IPS DF 4.7 (cell line): ENCODE measurements around the gene MAPRE2.
"Not testable (repeated sequence)": the region's sequence is repeated elsewhere in the genome, so short reads cannot be mapped to it uniquely, and the experiment has no call there.

ENCODE experiments used
- DNase-seq: peaks from one replicate; pipeline ENCODE4 v3.0.0-alpha.2; 2013; ENCODE audit warnings: low spot score; ENCODE audit errors: extremely low read depth

The MAPRE2 gene

DNA sequence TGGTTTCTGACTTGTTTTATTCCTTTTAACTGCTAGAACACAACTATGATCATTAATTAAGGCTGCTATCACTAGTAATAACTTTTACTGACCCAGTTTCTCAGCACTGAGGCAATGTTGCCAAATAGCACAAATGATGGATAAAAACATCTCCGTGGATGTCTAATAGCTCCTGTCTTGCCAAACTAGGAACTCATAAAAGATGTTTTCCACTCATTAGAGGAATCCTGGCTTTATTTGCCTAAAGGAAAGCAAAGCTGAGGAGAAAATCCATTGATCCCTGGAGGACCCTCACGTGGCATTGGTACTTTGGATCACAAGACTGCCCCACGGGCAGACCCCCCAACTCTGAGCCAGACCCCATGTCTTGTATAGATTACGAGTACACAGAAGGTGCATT is 103.5 kb downstream of the MAPRE2 start:
- no peak for DNase-seq

DNA sequence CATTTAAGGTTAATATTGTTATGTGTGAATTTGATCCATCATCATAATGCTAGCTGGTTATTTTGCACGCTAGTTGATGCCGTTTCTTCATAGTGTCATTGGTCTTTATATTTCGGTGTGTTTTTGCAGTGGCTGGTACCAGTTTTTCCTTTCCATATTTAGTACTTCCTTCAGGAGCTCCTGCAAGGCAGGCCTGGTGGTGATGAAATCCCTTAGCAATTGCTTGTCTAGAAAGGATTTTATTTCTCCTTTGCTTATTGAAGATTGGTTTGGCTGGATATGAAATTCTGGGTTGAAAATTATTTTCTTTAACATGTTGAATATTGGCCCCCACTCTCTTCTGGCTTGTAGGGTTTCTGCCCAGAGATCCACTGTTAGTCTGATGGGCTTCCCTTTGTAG is 109.0 kb downstream of the MAPRE2 start:
- DNase-seq, result not testable (repeated sequence)

DNA sequence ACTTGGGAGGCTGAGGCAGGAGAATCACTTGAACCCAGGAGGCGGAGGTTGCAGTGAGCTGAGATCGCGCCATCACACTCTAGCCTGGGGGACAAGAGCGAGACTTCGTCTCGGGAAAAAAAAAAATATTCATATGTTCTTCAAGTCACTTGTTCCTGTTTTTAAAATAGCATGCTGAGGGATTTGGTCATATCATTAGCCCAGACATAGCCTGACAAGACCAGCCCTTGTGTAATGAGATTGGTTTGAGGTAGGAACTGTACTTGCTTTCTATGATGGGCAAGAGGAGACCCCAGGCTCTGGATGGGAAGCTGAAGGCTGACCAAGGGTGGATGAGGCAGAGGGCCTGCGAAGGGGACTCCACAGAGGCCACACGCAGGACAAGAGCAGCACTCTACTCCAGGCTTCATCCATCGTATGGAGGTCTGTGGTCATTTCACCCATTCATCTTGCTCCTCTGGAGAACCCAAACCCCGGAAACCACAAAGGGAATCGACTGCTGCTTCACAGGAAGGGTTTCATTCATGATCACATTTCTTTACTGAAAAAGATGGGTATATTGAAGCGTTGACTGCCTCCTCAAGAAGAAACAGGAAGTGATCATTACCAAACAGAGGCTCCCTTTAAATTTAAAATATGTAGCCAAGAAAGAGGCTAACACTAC is 112.5 kb downstream of the MAPRE2 start:
- DNase-seq, result no peak

DNA sequence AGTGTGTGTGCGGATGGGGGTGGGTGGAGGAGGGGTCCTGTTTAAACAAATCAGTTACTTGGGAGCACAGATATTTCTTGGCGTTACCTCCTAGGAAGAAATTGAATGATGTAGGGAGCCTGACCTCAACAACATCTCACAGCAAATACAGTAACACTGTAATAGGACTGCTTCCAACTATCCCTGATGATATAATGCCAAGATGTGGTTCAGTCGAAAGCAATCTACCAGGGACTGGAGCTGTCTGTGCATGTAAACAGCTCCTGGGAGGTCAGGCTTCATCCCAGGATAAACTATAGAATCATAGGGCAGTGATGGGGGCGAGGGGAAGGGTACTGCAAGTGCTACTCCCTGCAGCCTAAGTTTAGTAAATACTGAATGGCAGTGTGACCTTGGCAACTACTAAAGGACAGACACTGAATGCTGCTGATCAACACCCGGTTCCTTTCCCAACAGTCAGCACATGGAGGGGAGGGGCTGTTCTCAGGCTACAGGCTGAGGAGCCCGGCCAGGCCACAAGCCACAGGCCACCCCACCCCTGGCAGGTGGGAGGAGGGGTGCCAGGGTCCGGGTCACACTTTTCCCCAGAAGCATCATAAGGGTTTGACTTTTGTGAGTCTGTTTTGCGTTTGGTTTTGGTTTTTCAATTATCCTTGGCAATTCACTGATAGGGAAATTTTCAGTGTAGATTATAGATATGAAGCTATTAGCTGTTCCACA is 114.3 kb downstream of the MAPRE2 start:
- DNase-seq, result no peak

DNA sequence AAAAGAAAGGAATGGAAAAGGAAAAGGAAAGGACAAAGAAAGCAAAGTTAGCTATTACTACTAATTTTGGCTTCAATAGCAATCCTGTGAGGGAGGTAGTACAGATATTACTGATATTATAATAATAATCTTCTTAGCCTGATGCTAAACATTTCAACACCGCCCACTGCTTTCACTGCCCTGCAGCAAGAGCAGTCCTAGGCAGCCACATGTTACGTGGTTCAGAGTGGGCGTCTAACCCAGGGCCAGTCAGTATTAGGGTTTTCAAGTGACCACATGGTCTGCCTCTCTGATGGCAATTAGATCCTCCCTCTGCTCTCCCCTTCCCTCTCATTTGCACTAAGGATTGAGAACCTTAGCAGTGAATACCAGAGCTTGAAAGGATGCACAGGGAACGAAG is 116.0 kb downstream of the MAPRE2 start:
- DNase-seq, result no peak

DNA sequence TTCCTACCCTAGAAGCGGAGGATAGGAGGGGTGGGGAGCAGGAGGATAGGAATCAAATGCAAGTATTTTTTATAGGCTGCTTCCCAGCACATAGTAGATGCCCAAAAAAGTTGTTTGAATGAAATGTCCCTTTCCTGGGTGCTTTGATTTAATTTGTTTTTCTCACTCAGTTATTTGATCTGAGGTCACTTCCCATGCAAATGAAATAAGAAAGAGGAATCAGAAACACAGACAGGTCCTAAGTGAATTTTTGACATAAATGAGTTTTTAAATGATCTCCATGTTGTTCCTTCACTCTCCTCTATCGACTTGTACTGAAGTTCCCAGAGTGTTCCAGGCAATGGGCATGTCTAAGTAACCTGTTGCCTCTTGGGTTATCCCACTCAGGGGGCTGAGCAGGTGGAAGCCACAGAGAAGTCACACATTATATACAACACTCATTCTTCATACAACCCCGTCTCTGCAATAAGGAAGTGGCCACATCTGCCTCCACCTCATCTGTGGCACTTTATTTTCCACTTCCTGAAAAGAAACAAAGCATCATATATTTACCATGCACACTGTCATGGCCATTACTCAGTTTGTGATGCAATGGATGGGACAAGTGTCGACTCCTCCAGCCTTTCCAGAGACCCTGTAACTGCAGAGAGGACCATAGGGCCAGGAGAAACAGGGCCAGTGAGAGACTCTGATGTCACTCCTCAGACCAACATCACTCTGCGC is 117.7 kb downstream of the MAPRE2 start:
- no peak for DNase-seq

DNA sequence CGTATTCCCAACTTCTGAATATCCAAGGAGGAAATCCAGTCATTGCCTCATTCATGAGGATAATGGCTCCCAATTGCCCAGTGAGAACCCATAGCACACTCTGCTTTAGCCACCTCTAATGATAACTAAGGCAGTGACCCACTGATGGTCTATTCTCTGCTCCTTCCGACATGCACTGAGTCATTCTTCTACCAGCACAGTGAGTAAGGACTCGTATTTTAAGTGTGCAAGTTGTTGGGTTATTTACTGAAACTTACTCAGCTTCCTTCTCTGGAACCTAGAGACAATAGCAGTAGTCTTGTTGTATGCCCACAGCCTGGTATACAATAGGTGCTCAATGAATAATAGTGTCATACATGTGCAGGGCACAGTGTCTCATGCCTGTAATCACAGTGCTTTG is 118.6 kb downstream of the MAPRE2 start:
- DNase-seq, result no peak

DNA sequence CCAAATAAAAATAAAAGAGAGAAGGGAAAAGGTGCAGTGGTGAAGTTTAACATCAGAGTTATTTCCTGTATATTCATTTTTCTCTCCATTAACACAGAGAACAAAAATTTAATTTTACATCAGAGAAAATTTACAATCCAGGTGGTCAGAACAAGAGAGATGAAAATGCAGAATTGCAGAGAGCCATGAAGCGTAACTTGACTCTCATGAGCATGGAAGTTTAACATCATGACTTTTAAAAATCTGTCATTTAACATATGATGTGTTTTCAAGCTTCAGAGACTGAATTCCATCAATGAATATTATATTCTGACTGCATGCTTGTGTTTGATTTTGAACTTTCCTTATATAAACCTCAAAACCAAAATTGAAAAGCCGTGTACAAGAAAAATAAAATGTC is 120.3 kb downstream of the MAPRE2 start:
- DNase-seq, result no peak

DNA sequence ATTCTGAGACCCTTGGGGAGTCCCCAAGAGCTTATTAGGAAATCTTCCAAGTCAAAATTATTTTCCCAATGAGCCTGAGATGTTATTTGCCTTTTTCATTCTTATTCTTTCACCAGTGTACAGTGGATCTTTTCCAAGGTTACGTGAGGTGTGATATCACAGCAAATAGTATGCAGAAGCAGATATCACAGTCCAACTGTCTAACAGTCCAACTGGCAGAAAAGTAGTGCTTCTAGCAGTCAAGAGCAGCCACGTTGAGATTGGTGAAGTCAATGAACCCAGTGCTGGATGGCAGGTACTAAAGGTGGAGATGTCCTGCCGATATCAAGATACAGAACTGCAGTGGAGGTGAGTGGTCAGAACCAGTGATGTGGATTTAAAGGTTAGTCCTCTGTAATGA is 120.7 kb downstream of the MAPRE2 start:
- no peak for DNase-seq

DNA sequence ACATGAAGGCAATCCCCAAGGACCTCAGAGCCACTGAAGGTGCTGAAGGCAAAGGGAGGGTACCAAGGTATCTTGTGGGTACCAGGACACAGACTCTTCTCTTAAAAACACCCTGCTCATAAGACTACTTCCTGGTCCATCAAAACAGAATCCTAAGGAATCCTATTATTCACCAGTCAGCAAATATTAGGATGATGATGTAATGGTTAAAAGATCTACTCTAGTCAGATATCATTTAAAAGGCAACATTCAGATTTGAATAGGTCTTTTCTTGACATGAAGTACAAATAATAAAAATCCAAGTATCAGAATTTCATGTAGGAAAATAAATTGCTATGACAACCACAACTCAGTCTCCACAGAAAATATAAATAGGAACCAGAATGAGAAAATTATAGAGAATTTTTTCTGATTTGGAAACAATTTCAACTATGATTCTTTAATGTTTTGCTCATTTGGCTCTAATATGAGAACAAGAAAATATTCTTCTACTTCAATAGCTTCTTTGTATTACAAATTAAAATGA is 121.9 kb downstream of the MAPRE2 start:
- no peak for DNase-seq

DNA sequence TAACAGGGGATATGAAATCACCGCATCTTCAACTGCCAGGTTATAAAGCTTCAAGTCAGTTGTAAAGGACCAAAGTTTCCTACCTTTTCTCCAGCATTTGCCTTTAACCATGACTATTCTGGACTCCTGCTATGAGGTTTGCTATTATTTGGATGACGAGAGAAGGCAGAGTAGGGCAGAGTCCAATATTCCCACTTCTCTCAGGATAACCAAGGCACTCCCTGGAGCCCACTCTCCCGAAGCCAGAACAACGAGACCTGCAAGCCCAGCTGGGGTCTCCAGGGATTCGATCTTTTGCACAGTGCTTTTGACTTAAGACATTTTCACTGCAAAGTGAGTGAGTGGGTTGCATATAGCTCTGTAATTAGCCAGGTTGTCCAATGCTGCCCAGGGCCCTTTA is 122.5 kb downstream of the MAPRE2 start:
- no peak for DNase-seq

DNA sequence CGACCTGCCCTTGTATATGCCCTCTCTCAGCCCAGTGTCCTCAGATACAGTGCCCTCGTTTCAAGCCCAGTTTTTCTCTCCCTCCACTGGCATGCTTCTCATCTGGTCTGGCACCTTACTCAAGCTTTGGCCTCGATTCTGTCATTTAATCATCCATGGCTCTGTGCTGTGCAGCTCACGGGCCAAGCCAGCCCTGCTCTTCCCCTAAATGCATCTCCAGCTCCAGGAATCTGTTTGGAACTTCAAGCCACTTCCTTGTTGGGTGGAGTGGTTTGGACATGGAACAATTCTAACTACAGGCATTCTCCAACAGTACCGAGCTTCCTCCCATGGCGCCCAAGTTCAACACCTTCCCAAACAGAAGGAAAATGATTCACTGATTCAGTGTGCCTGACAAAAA is 122.9 kb downstream of the MAPRE2 start:
- DNase-seq, result no peak

DNA sequence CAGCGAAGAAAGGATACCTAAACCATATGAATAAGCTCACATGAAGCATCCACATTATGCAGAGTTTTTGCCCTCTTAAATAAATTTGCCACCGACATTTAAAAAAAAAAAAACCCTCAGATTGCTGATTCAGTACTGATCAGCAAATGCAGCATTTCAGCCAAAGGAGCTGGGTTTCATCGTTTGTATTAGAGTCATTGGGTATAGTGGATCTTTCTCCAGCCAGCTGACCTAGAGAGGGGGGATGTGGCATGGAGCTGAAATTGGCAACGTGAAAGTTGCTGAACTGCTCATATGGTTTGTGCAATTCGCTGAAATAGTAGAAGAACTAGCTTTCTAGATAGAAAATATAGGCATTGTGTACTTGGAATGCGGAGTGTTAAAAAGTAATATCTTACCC is 126.1 kb downstream of the MAPRE2 start:
- DNase-seq, result no peak

DNA sequence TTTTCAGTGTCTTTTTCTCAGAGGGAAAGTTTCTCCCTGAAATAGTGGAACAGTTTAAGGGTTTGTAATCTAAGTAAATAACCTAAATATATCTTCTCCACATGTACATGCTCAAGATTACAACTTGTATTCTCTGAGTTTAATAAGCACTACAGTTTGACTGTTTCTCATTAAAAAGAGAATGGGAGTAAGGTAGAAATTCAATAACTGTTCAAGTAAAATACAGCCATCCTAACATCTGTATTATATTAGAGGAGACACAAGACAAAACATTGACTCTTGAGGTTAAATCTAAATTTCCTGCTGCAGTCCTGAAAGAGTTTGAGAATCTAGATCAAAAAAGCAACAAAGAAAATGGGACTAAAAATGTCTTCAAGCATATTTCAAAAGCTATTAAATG is 126.6 kb downstream of the MAPRE2 start:
- no peak for DNase-seq

DNA sequence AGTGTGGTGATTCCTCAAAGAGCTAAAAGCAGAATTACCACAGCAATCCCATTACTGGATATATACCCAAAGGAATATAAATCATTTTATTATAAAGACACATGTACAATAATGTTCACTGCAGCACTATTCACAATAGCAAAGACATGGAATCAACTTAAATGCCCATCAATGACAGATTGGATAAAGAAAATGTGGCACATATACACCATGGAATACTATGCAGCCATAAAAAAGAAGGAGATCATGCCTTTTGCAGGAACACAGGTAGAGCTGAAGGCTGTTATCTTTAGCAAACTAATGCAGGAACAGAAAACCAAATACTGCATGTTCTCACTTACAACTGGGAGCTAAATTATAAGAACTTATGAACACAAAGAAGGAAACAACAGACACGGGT is 129.1 kb downstream of the MAPRE2 start:
- DNase-seq, result not testable (repeated sequence)

DNA sequence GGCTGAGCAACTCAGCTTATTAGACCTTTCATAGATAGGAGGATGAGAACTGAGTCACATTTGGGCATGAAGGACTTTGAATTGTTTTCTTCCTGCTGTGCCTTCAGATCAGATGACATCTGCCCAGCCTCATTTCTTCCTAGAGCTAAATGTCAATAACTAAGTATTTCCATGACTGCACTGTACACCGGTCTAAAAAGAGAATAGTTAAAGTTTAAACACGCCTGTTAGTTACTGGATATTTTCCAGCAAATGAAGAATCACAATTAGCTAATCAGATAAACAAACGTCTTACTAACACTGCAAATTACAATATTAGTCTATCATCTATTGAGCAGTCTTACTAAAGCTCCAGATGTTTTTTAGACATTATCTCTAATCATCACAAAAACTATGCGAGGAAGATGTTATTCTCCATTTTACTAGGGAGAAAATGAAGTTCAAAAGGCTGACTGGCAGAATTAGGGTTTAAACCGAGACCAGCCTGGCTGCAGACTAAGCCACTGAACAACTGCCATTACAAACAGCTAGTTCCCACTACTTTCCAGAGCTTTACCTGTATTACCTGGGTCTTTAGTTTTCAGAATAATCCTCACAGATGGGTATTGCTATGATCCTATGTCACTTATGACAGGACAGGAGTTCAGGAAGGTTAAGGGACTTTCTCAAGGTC is 130.2 kb downstream of the MAPRE2 start:
- no peak for DNase-seq

DNA sequence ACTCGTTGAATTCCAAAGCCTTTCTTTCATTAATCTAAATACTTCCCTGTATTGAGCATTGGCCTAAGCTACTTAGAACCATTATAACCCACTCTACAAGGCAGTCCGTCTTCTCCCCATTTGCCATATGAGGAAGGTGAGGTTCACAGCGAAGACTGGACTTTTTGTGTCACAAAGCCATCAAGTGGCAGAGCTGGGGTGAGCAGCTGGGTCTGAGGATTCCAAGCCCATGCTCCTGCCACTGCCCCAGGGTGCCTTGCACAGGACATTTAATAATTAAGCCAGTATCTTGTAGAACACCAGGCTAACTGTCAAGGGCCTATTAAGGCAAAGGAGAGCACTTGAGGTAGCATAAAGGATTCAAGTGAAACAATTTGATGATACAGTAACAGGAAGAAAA is 130.8 kb downstream of the MAPRE2 start:
- DNase-seq, result no peak

DNA sequence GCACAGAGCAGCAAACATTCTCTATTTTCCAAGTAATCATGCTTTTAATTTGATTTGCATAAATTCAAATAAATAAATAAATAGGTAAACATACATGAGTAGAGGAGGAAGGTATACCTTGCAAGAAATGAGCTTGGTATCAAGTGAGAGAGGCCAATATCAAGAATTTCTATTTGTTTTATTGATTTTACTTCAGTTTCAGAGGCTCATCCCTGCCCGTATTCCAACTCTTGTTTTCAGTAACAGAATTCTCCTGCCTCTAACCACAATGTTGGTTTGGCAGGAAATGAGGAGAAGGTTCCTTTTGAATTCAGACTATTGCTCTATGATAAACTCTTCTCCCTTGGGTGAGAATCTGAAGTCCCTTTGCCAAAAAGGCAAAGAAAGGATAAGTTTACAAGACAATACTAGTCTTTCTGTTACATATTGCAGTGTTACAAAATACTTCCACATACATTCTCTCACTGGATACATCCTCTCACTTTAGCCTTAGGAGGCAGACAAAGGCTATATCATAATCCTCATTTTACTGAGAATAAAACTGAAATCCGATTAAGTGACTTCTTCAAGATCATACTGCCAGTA is 131.3 kb downstream of the MAPRE2 start:
- no peak for DNase-seq

DNA sequence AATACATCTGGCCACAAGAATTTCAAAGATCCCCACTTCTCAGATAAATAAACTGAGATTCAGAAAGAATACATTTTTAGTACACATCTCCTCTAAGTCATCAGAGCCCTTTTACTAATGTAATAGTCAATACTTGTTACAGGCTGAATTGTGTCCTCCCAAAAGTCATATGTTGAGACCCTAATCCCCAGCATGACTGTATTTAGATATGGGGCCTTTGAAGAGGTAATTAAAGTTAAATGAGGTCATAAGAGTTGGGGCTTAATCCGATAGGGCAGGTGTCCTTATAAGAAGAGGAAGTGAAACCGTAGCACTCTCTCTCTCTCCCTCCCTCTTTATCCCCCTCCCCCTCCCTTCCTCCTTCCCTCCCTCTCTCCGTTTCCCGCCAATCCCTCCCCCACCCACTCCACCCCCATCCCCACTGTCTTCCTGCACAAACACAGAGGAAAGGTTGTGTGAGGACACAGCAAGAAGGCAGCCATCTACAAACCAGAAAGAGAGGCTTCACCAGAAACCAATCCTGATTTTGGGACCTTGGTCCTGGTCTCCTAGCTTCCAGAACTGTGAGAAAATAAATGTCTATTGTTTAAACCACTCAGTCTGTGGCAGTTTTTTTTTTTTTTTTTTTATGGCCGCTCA is 133.0 kb downstream of the MAPRE2 start:
- DNase-seq, result no peak

DNA sequence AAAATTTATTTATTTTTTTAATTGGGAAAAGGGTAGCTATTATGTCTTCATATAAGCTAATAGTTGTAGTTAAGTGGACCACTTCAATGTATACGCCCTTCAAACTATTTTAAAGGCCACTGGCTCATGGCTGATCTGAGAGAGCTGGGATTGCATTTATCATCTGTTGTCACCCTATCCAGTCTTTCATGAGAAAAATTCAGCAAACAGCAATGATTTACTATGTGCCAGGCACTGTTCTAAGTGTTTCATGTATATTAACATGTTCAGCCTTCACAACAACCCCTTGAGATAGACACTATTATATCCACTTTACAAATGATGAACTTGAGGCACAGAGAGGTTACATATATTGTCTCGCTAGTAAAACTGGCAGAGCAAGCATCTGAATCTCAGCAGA is 133.5 kb downstream of the MAPRE2 start:
- DNase-seq, result no peak

DNA sequence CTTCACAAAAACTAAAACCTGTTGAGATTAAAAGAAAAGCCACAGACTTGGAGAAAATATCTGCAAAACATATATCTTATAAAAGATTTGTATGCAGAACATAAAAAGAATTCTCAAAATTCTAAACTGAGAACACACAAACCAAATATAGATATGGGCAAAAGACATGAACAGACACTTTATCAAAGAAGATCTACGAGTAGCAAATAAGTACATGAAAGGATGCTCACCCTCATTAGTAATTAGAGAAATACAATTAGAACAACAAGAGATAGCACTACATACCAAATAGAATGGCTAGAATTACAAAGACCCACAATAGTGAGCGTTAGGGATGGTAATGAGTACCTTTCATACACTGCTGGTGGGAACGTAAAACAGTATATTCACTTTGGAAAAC is 135.7 kb downstream of the MAPRE2 start:
- no peak for DNase-seq
